Frontal cortex (tissue), 4 donors: ENCODE data around the gene FDXR. TPM values are rescaled to one million over a fixed set of nuclear protein-coding genes. Genes with fewer than 3 reads are reported as not detected.
"Not testable (repeated sequence)": the region's sequence is repeated elsewhere in the genome, so short reads cannot be mapped to it uniquely, and the experiment has no call there.

Experiments used
- DNase-seq, 2 donors: peaks; one replicate each; pipeline ENCODE4 v3.0.0; 2012; ENCODE audit warnings: low spot score in 2 of 2
- FAIRE-seq: peaks from 2 replicates; lab custom pipeline; 2012; peaks lifted over from hg19 to GRCh38; lab: Jason Lieb, UNC
- total RNA-seq: library from RNA; depleted of rRNA; stranded (reverse); fragments of >200 nt; gene quantifications from one replicate; pipeline ENCODE4 v1.2.3, GENCODE V29; 2014
- donor health status: control.
- donor health status: control.
- donor health status: control.

The FDXR gene, protein sequence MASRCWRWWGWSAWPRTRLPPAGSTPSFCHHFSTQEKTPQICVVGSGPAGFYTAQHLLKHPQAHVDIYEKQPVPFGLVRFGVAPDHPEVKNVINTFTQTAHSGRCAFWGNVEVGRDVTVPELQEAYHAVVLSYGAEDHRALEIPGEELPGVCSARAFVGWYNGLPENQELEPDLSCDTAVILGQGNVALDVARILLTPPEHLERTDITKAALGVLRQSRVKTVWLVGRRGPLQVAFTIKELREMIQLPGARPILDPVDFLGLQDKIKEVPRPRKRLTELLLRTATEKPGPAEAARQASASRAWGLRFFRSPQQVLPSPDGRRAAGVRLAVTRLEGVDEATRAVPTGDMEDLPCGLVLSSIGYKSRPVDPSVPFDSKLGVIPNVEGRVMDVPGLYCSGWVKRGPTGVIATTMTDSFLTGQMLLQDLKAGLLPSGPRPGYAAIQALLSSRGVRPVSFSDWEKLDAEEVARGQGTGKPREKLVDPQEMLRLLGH
- total RNA-seq: 2.4 TPM

DNA sequence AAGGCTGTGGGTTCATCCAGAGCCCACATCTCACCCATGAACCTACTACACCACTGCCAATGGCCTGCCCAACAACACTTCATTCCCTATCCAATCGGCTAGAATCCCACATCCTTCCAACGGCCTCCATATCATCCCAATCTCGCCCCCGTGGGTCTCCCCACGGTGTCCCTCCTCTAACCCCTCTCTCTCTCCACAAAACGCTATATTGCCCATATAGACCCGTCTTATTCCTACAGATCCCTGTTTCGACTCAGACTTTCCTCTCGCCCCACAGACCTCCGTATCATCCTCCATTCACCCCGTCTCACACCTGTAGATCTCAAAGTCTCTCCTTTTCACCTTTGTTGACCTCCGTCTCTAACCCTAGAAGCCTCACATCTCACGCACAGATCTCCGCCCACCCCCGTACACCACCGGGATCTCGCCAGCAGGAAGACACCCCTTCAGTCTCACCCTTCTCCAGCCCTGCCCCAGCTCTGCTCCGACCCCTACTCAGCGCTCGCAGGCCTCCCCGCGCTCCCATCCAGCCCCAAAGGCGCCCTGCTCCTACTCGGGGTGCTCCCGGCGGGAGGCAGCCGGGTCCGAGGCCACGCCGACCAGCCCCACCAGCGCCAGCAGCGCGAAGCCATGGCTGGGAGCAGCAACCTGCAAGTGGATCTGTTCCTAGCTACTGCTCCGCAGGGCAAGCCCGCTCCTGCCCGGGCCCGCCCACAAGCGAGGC lies at the start of gene FDXR:
Gene FDXR, minus strand, starts transcription at position 682 of the 724 bp plus-strand sequence. Its CDS starts 50 bp downstream, at position 632.
- no peak for DNase-seq
- FAIRE-seq: no peak

- FAIRE-seq (no peak), DNase-seq (no peak)
These were observed 49.4 kb upstream of the FDXR start for GRCh38 chr17:74922172-74922571.

- FAIRE-seq: no peak
These were observed 49.0 kb upstream of the FDXR start for GRCh38 chr17:74921769-74922168.

DNA sequence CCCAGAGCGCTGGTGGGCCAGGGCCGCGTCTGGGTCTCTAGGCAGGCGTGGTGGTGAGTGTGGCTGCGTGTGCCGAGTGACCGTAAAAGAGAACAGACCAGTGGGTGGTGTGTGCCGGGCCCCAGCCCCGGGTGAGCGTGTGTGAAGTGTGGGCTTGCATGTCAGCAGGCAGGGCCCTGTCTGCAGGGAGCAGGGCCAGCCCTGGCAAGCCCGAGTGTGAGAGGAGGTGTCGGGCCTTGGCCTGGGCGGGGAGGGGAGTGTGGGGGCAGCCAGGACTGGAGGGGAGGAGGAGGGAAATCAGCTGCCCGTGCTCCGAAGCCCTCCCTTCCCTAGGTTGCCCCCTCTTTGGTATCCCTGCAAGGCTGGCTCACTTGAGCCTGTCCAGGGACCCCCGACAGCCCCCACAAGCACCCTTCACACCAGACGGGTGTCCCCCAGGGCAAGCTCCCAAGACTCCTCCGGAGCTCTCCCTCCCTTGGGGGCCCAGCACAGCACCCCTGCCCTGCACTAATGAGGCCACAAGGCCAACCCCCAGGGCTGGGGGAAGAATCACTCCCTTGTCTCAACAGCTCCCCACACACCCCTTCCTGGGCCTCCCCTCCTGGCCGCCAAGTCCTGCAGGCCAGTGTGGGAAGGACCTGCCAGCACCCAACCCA lies 48.4 kb upstream of the FDXR start:
- FAIRE-seq (no peak), DNase-seq (no peak)

More at GRCh38 chr17:74921769-74922168, 49.0 kb upstream of the FDXR start:
- DNase-seq: no peak

GRCh38 chr17:74920642-74921025 lies 47.8 kb upstream of the FDXR start:
- FAIRE-seq (no peak), DNase-seq (no peak)

GRCh38 chr17:74920306-74920620 lies 47.5 kb upstream of the FDXR start:
- no peak for DNase-seq
- FAIRE-seq: no peak

GRCh38 chr17:74919440-74920305 lies 46.9 kb upstream of the FDXR start:
- FAIRE-seq (no peak), DNase-seq (no peak)

- FAIRE-seq: no peak
These were observed 46.1 kb upstream of the FDXR start for GRCh38 chr17:74918906-74919305.

DNA sequence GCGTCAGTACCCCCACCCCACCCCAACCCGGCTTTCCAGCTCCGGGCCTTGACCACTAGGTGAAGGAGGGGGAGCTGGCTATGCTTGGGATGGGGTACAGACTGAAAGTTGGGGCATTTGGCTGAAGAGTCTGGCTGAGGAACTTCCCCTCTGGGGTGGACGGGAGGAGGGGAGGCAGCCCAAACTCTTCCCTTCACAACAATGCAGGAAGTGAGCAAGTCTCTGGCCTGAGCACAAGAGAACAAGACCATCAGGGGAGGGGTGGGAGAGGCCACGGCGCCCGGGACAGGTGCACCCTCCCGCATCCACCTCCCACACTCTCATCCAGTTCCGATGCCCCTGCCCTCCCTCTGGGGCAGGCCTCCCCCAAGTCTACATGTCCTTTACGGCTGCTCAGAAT lies 44.6 kb upstream of the FDXR start:
- no peak for FAIRE-seq
- no peak for DNase-seq

More at GRCh38 chr17:74918906-74919305, 46.1 kb upstream of the FDXR start:
- no peak for DNase-seq

GRCh38 chr17:74916851-74917199 lies 44.0 kb upstream of the FDXR start:
- DNase-seq: no peak
- FAIRE-seq: no peak

GRCh38 chr17:74916136-74916850 lies 43.5 kb upstream of the FDXR start:
- no peak for DNase-seq

DNA sequence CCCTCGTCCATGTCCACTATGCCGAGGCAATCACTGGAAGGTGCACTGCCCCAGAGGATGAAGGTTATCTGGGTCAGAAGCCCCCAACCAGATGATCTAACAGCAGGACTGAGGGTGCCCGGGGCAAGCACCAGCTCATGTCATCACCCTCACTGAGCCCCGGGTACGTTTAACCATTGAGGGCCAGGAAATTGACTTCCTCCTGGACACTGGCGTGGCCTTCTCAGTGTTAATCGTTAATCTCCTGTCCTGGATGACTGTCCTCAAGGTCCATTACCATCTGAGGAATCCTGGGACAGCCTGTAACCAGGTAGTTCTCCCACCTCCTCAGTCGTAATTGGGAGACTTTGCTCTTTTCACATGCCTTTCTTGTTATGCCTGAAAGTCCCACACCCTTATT lies 38.6 kb upstream of the FDXR start:
- not testable (repeated sequence) for DNase-seq, FAIRE-seq

More at GRCh38 chr17:74916136-74916850, 43.5 kb upstream of the FDXR start:
- no peak for FAIRE-seq

DNA sequence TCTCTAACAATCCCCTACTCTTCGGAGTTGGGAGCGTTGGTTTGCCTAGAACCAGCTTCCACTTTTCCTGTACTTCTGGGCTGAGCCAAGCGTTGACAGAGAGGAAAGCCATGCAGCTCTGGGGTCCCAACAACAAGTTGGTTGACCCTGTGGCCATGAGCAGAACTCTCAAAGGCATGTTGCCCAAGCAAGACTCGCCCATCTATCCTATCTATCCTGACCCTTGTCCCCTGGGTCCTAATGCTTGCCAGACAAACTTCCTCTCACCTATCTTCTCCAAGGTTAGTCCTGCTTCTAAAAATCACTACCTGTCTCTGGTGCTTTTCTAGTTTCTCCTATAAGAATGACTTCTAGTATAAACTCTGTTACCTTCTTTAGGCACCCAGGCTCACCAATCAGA lies 36.3 kb upstream of the FDXR start:
- not testable (repeated sequence) for DNase-seq, FAIRE-seq

DNA sequence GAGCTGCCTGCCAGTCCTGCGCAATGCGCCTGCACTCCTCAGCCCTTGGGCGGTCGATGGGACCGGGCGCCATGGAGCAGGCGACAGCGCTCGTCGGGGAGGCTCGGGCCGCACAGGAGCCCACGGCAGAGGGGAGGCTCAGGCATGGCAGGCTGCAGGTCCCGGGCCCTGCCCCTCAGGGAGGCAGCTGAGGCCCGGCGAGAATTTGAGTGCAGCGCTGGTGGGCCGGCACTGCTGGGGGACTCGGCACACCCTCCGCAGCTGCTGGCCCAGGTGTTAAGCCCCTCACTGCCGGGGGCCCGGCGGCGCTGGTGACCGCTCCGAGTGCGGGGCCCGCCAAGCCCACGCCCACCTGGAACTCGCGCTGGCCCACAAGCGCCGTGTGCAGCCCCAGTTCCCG lies 34.2 kb upstream of the FDXR start:
- DNase-seq (no peak), FAIRE-seq (no peak)

DNA sequence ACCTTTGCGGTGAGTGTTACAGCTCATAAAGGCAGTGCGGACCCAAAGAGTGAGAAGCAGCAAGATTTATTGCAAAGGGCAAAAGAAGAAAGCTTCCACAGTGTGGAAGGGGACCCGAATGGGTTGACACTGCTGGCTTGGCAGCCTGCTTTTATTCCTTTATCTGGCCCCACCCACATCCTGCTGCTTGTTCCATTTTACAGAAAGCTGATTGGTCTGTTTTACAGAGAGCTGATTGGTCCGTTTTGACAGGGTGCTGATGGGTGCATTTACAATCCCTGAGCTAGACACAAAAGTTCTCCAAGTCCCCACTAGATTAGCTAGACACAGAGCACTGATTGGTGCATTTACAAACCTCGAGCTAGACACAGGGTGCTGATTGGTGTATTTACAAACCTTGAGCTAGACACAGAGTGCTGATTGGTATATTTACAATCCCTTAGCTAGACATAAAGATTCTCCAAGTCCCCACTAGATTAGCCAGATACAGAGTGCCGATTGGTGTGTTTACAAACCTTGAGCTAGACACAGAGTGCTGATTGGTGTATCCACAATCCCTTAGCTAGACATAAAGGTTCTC lies 33.5 kb upstream of the FDXR start:
- DNase-seq, FAIRE-seq: not testable (repeated sequence)

- no peak for DNase-seq
- FAIRE-seq: no peak
These were observed 32.1 kb upstream of the FDXR start for GRCh38 chr17:74904687-74905409.

GRCh38 chr17:74903671-74904070 lies 30.9 kb upstream of the FDXR start:
- no peak for FAIRE-seq
- DNase-seq: no peak

- FAIRE-seq (no peak), DNase-seq (no peak)
These were observed 30.2 kb upstream of the FDXR start for GRCh38 chr17:74903034-74903433.
